Right renal cortex interstitium (tissue), 3 donors: ENCODE measurements around the gene NLN. TPM values are rescaled to one million over a fixed set of nuclear protein-coding genes. Genes with fewer than 3 reads are reported as not detected.
"Not testable (repeated sequence)": the region's sequence is repeated elsewhere in the genome, so short reads cannot be mapped to it uniquely, and the experiment has no call there.

Experiments used
- DNase-seq, 3 donors: peaks; one replicate each; pipeline ENCODE4 v3.0.0-alpha.2; 2013; ENCODE audit warnings: low read depth in 3 of 3, low spot score in 2 of 3
- polyA plus RNA-seq, 3 donors: library from polyadenylated mRNA; unstranded; fragments of 120-200 nt; gene quantifications; one replicate each; pipeline ENCODE4 v1.2.1, GENCODE V29; 2013; ENCODE audit not compliant: insufficient read length in 3 of 3

NLN gene
- polyA plus RNA-seq, 3 donors: 35.1 to 41.3 (median 40.3) TPM

DNA sequence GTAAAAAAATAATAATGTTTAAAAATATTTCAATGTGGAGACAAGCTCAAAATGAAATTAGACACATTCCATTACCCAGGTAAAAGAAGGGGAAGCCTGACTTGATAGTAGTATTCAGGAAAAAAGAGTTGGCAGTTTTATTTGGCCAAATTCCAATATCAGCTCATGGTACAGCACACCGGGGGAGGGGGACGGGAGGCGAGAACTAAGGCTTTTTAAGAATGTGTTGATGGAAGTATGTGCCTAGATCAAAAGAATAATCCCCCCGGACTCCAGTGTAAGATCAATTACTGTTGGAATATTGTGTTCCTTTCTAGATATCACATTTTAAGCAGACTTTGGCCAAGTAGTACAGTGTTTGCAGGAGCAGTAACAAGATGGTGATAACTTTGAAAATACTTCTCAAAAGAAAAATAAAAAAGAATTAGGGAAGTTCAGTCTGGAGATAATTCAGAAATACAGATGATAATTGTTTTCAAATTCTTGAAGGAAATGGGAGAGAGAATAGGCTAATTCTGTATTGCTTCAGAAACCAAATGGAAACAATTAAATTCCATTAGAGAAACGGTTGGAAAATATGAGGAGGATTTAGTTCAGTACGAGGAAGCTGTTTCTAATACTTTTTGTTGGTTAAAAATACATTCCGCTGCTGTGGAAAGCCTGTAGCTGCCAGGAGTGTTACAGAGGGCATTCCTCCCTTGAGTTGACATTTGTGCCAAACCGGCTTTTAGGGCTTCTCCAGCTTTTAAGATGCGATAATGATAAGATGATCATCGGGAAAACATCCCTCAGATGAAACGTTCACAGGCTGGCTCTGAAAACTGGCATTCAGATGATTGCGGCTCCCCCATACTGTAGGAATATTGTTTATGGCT lies 106.3 kb downstream of the NLN start:
- DNase-seq: no peak

DNA sequence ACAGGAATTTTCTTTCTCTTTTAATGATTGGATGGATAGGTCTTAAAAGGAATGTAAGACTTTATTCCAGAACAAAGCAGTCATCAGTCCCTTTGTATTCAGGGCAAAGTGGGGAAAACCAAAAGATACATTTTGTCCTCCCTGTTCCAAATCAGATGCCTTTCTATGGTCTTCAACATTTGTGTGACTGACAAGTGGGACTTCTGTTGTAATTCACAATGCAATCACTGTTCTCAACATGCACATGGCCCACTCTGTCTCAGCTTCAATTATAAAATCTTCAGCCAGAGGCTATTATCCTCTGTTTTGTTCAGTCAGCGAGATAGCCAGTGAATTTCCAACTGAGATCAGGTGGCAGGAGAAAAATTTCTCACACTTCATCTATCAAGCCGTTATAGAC lies 108.9 kb downstream of the NLN start:
- no peak for DNase-seq

DNA sequence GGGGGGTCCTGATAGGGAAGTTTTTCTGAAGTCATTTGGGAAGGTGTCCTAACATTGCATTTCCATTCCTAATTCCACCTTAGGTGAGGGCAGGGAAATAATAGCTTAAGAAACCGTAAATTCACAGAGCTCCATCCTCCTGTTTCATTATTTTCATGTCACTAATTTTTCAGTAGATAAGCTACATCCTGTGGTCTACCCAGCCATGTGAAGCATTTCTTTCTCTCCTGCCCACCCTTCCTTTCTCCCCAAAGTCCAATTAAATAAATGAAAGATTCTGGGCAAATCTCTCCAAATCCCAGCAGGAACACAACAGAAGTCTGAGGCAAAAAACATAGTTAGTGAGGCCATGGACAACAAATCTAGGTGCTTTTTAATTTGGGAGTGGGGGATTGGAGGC lies 109.3 kb downstream of the NLN start:
- no peak for DNase-seq

- no peak for DNase-seq
Measured at GRCh38 chr5:65832152-65832551, 110.1 kb downstream of the NLN start.

GRCh38 chr5:65832603-65833228 lies 110.7 kb downstream of the NLN start:
- no peak for DNase-seq

DNA sequence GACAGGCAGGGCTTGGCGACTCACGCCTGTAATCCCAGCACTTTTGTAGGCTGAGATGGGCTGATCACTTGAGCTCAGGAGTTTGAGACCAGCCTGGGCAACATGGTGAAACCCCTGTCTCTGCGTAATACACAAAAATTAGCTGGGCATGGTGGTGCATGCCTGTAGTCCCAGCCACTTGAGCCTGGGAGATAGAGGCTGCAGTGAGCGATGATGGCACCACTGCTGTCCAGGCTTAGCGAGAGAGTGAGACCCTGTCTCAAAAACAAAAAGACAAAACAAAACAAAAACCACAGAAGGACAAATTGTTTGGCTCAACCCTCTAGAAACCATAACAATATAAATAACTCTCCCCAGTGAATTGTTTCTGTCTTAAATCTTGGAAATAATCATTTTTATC lies 111.8 kb downstream of the NLN start:
- no peak for DNase-seq

DNA sequence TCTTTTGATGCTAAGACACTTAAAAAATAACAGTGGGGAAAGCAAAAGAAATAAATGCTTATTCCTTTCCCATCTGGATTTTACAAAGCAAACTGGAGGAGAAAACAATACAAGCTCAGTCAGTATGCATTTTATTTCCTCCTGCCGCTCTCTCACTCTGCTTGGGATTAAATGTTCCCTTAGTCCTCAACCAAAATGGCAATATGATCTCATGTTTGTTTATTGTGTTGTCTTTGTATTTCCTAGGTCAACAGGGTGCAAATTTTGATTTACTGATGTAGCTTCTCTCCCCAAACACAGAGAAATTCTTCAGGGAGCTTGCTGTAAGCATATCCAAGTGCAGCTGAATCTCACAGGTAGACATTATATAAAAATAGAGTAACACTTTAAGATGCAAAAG lies 112.3 kb downstream of the NLN start:
- DNase-seq: no peak

DNA sequence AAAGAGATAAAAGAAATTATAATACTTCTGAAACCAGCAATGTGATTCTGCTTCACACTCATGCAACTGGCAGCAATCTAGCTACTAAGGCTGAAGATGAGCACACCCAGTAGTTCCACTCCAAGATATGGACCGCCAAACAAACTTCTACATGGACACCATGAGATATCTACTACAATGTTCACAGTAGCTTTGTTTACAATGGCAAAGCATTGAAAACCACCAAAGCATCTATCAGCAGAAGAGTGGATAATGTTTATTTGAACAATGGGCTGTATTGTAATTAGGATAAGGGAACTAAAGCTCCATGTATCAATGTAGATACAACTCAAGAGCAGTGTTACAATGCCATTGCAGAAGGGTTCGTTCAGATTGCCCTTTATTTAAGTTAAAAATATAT lies 113.2 kb downstream of the NLN start:
- no peak for DNase-seq

GRCh38 chr5:65837139-65837538 lies 115.1 kb downstream of the NLN start:
- no peak for DNase-seq

DNA sequence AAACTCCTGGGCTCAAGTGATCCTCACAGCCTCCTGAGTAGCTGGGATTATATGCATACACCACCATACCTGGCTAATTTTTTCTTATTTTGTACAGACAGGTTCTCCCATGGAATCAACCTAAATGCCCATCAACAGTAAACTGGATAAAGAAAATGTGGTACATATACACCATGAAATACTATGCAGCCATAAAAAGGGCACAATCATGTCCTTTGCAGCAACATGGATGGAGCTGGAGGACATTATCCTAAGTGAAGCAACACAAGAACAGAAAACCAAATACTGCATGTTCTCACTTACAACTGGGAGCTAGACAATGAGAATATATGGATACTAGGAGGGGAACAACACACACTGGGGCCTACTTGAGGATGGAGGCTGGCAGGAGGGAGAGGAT lies 117.2 kb downstream of the NLN start:
- not testable (repeated sequence) for DNase-seq

DNA sequence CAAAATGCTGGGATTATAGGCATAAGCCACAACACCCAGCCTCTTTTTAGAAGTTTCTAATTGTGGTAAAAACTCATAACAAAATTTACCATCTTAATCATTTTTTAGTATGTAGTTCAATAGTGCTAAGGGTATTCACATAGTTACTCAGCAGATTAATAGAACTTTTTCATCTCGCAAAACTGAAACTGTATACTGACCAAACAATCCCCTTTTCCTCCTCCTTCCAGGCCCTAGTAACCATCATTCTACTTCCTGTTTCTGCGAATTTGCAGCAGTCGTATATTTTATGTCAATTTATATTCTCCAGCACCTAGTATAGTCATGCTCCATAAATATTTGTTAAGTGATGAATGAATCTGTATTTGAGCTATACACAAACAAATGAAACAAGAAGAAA lies 118.1 kb downstream of the NLN start:
- DNase-seq: no peak

GRCh38 chr5:65844763-65845162 lies 122.8 kb downstream of the NLN start:
- DNase-seq: not testable (repeated sequence)

DNA sequence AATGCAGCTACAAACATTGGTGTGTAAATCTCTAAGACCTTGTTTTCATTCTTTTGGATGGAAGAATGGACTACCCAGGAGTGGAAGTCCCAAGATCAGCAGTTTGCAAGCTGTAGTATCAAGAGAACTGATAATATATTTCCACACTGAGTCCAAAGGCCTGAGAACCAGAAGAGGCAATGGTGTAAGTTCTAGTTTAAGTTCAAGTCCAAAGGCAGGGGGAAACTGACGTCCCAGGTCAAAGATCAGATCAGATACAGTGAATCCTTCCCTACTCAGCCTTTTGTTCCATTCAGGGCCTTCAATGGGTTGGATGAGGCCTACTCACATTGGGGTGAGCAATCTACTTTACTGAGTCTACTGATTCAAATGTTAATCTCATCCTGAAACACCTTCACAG lies 124.1 kb downstream of the NLN start:
- no peak for DNase-seq

GRCh38 chr5:65847019-65847418 lies 125.0 kb downstream of the NLN start:
- not testable (repeated sequence) for DNase-seq

- DNase-seq: not testable (repeated sequence)
Measured at GRCh38 chr5:65849918-65850317, 127.9 kb downstream of the NLN start.

GRCh38 chr5:65854925-65855324 lies 132.9 kb downstream of the NLN start:
- DNase-seq: no peak

GRCh38 chr5:65855766-65856315 lies 133.8 kb downstream of the NLN start:
- no peak for DNase-seq

GRCh38 chr5:65856520-65856919 lies 134.5 kb downstream of the NLN start:
- no peak for DNase-seq

- DNase-seq: no peak
Measured at GRCh38 chr5:65858316-65858715, 136.3 kb downstream of the NLN start.

DNA sequence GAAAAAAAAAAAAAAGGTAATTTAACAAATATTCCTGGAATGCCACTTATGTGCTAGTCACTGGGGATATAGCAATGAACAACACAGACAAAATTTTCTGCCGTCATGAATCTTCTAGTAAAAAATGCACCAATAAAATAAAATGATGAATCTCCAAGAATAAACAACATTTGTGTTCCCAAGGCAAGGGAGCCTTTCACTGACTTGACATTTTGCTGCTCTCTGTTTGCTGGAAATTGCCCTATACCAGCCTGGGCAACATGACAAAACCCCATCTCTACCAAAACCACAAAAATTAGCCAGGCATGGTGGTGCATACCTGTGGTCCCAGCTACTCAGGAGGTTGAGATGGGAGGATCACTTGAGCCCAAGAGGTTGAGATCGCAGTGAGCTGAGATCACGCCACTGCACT lies 139.8 kb downstream of the NLN start:
- no peak for DNase-seq

DNA sequence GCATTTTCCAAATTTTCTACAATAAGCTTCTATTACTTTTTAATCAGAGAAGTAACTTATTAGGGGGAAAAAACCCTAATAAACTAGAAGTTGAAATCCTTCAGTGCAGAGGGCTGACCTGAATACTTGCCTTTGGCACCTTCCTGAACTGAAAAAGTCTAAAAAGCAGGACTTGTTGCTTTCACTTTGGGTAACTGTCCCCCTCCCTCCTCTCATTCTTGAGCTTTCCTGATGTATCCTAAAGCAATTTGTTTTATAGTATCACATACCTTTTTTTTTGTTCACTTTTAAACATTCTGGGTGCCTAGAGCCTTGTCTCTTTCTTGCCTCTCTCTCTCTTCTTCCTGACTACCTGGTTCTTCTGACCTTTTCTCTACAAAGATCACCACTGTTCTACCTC lies 140.4 kb downstream of the NLN start:
- no peak for DNase-seq

DNA sequence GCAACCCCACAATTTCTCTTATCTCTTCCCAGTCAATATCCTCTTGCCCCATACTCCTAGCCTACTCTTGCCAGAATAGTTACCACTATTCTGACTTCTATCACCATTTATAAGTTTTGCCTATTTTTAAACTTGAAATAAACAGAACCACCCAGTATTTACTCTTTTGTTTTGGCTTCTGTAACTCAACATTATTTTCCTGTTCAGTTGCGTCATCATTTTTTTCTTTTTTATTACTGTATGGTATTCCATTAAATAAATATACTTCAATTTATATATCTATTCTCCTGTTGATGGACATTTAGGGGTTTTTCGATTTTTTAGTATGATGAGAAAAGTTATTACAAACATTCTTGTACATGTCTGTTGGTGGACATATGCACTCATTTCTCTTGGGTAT lies 141.7 kb downstream of the NLN start:
- no peak for DNase-seq
